ENCODE measurements around the gene PCP4L1. TPM values are rescaled to one million over a fixed set of nuclear protein-coding genes. Genes with fewer than 3 reads are reported as not detected.
A peak's percentile ranks its signal among the peaks of the same experiment; 100 is the strongest.
"Not testable (repeated sequence)": the region's sequence is repeated elsewhere in the genome, so short reads cannot be mapped to it uniquely, and the experiment has no call there.

The PCP4L1 gene
- total RNA-seq, 6 donors from 2014 or later: 1.0 to 8.1 (median 5.0) TPM

DNA sequence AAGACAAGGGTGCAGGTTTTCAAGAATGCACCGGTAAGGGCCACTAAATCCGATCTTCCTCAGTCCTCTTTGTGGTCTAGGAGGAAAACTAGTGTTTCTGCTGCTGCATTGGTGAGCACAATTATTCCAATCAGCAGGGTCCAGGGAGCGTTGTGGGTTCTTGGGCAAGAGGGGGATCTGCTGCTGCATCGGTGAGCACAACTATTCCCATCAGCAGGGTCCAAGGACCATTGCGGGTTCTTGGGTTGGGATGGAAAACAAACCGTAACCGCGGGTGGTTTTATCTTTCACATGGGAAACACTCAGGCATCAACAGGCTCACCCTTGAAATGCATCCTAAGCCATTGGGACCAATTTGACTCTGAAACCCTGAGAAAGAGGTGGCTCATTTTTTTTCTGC is 7.0 kb upstream of the PCP4L1 start:
- H3K27me3 ChIP-seq: no peaks in the 10 kb centered on the region

DNA sequence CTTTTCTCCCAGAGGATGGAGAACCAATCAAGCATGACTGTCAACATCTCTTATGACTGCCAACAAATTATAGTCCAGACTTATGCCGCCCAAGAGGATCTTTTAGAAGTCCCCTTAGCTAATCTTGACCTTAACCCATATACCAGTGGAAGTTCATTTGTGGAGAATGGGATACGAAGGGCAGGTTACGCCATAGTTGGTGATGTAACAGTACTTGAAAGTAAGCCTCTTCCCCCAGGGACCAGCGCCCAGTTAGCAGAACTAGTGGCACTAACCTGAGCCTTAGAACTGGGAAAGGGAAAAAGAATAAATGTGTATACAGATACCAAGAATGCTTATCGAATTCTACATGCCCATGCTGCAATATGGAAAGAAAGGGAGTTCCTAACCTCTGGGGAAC is 3.2 kb upstream of the PCP4L1 start:
- 48 to 63% methylated on average over 5 of the region's 5 CpGs for WGBS, 2 donors
- not testable (repeated sequence) for H3K27ac ChIP-seq; H3K4me3 ChIP-seq; ATAC-seq (ENCODE audit: low FRiP score in 2 of 2); H3K36me3 ChIP-seq
- Histone ChIP-seq H3K4me1 (peaks cover 5 to 15% (median 9%) of the 10 kb centered on the region in 4 donors), H3K27me3 (peaks cover 0 to 13% (median 3%) of the 10 kb centered on the region in 4 donors), H3K9me3 (peaks cover 0 to 12% (median 9%) of the 10 kb centered on the region in 4 donors)
- TF ChIP-seq POLR2A (IDR thresholded peaks at IDR 0.05): peak in 1 of 4 donors; percentile 6
- peak in 1 of 2 donors; percentile 38 for DNase-seq

More for the DNA sequence above, 7.0 kb upstream of the PCP4L1 start:
- 89 to 92% methylated on average over 8 of the region's 8 CpGs for WGBS, 2 donors
- ATAC-seq (ENCODE audit: low FRiP score in 2 of 2) (no peak), DNase-seq (no peak)
- H3K27ac ChIP-seq: no peak overlapping the region
- H3K36me3 ChIP-seq: no peaks in the 10 kb centered on the region
- TF ChIP-seq, protein P1, sequence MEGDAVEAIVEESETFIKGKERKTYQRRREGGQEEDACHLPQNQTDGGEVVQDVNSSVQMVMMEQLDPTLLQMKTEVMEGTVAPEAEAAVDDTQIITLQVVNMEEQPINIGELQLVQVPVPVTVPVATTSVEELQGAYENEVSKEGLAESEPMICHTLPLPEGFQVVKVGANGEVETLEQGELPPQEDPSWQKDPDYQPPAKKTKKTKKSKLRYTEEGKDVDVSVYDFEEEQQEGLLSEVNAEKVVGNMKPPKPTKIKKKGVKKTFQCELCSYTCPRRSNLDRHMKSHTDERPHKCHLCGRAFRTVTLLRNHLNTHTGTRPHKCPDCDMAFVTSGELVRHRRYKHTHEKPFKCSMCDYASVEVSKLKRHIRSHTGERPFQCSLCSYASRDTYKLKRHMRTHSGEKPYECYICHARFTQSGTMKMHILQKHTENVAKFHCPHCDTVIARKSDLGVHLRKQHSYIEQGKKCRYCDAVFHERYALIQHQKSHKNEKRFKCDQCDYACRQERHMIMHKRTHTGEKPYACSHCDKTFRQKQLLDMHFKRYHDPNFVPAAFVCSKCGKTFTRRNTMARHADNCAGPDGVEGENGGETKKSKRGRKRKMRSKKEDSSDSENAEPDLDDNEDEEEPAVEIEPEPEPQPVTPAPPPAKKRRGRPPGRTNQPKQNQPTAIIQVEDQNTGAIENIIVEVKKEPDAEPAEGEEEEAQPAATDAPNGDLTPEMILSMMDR (IDR thresholded peaks at IDR 0.05): no peak
- no peak overlapping the region for H3K4me3 ChIP-seq
- H3K9me3 ChIP-seq: peaks cover 0 to 2% (median 0%) of the 10 kb centered on the region in 4 donors
- H3K4me1 ChIP-seq: no peaks in the 10 kb centered on the region

DNA sequence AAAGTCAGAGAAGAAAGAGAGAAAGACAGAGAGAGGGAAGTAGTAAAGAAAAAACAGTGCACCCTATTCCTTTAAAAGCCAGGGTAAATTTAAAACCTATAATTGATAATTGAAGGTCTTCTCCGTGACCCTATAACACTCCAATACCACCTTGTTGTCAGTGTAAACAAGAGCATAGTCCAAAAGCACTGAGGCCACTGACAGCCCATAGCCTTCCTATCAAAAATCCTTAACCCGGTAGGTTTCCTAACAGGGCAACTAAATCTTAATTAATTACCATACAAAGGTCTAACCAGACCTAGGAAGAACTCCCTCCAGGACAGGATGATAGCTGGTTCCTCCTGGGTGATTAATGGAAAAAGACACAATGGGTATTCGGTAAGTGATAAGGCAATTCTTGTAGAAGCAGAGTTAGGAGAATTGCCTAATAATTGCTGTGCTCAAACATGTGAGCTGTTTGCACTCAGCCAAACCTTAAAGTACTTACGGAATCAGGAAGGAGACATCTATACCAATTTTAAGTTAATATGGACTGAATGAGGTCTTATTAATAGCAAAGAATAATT is 2.5 kb upstream of the PCP4L1 start:
- peaks cover 5 to 15% (median 9%) of the 10 kb centered on the region in 4 donors for H3K4me1 ChIP-seq
- peaks cover 0 to 12% (median 9%) of the 10 kb centered on the region in 4 donors for H3K9me3 ChIP-seq
- not testable (repeated sequence) for H3K36me3 ChIP-seq; H3K4me3 ChIP-seq; DNase-seq; H3K27ac ChIP-seq; ATAC-seq (ENCODE audit: low FRiP score in 2 of 2)
- H3K27me3 ChIP-seq: peaks cover 0 to 13% (median 3%) of the 10 kb centered on the region in 4 donors
- WGBS, 2 donors: 69 to 70% methylated on average over 4 of the region's 4 CpGs

DNA sequence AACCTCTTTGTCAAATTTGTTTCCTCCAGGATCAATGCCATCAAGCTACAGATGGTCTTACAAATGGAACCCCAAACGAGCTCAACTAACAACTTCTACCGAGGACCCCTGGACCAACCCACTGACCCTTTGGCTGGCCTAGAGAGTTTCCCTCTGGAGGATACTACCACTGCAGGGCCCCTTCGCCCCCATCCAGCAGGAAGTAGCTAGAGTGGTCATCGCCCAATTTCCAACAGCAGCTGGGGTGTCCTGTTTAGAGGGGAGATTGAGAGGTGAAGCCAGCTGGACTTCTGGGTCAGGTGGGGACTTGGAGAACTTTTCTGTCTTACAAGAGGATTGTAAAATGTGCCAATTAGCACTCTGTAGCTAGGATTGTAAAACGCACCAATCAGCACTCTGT is 1.4 kb upstream of the PCP4L1 start:
- not testable (repeated sequence) for H3K36me3 ChIP-seq; DNase-seq; H3K4me3 ChIP-seq; ATAC-seq (ENCODE audit: low FRiP score in 2 of 2)
- Histone ChIP-seq H3K9me3 (peaks cover 0 to 12% (median 9%) of the 10 kb centered on the region in 4 donors), H3K4me1 (peaks cover 5 to 19% (median 9%) of the 10 kb centered on the region in 4 donors), H3K27ac (peak overlapping the region in 1 of 4 donors; percentile 9), H3K27me3 (peaks cover 0 to 13% (median 3%) of the 10 kb centered on the region in 4 donors)
- WGBS, 2 donors: 87 to 97% methylated on average over 5 of the region's 5 CpGs

DNA sequence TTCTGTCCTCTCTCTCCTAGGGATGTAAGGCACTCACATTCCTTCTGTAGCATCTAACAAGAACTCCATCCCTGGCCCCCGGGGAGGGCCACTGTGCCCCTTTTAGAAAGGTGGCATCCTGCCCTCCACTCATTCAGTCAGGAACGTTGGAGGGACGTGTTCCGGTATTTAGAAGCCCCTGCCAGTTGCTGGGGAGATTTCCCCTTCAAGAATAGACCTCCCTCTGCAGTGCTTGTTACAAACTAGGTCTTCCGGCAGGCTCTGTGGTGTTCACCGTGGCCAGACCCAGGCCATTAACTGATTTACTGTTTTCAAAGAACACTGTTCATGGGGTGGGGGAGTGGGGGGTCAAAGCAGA is 779 bp downstream of the PCP4L1 start:
- Histone ChIP-seq H3K27me3 (peaks cover 0 to 13% (median 3%) of the 10 kb centered on the region in 4 donors), H3K36me3 (no peaks in the 10 kb centered on the region), H3K4me3 (peak overlapping the region in 3 of 4 donors; percentile 44 to 59 (median 44)), H3K9me3 (peaks cover 0 to 12% (median 9%) of the 10 kb centered on the region in 4 donors), H3K4me1 (peaks cover 5 to 19% (median 9%) of the 10 kb centered on the region in 4 donors), H3K27ac (no peak overlapping the region)
- TF ChIP-seq, protein P1 (IDR thresholded peaks at IDR 0.05): no peak
- TF ChIP-seq EP300 (IDR thresholded peaks at IDR 0.05) (no peak), POLR2A (IDR thresholded peaks at IDR 0.05) (no peak), POLR2AphosphoS5 (IDR thresholded peaks at IDR 0.05) (no peak)
- WGBS, 2 donors: 41 to 42% methylated on average over 6 of the region's 6 CpGs
- ATAC-seq (ENCODE audit: low FRiP score in 2 of 2) (no peak), DNase-seq (no peak)

DNA sequence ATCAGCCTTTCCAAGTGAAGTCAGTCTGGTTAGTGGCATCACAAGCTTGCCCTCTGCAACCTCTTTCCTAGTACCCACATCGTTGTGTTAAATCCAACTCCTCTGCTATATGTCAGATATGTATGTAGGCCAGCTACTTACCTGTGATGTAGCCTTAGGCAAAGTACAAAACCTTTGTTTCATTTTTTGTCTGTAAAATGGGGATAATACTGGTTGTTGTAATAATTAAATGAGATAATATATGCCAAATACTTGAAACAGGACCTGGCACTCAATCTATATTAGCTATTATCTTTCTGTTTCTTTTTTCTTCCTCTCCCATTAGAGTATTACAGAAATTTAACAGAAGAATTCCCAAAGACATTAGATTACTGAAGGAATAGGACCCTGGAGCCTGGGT is 1.2 kb downstream of the PCP4L1 start:
- H3K9me3 ChIP-seq: peaks cover 0 to 12% (median 9%) of the 10 kb centered on the region in 4 donors
- no peak overlapping the region for H3K4me3 ChIP-seq
- 60 to 74% methylated on average over 1 of the region's 1 CpG for WGBS, 2 donors
- peaks cover 5 to 19% (median 9%) of the 10 kb centered on the region in 4 donors for H3K4me1 ChIP-seq
- TF ChIP-seq POLR2AphosphoS5 (IDR thresholded peaks at IDR 0.05) (no peak), EP300 (IDR thresholded peaks at IDR 0.05) (no peak), POLR2A (IDR thresholded peaks at IDR 0.05) (no peak)
- TF ChIP-seq, protein P1 (IDR thresholded peaks at IDR 0.05): no peak
- no peaks in the 10 kb centered on the region for H3K36me3 ChIP-seq
- H3K27ac ChIP-seq: no peak overlapping the region
- peaks cover 0 to 13% (median 3%) of the 10 kb centered on the region in 4 donors for H3K27me3 ChIP-seq
- ATAC-seq (ENCODE audit: low FRiP score in 2 of 2) (no peak), DNase-seq (no peak)
